ENCODE data around the gene OSBPL9.
A peak's percentile ranks its signal among the peaks of the same experiment; 100 is the strongest.
"Not testable (repeated sequence)": the region's sequence is repeated elsewhere in the genome, so short reads cannot be mapped to it uniquely, and the experiment has no call there.

Gene OSBPL9

GRCh38 chr1:51716746-51717145 is 99.9 kb downstream of the OSBPL9 start:
- peak; percentile 18 to 59 for DNase-seq

GRCh38 chr1:51717842-51718241 is 101.0 kb downstream of the OSBPL9 start:
- no peak for DNase-seq

- peak in 1 of 2 donors; percentile 25 for DNase-seq
These were observed 102.3 kb downstream of the OSBPL9 start for GRCh38 chr1:51719146-51719545.

GRCh38 chr1:51724797-51725196 is 107.9 kb downstream of the OSBPL9 start:
- no peak for DNase-seq

- peak; percentile 13 to 20 for DNase-seq
These were observed 109.2 kb downstream of the OSBPL9 start for GRCh38 chr1:51726051-51726450.

- peak; percentile 75 to 78 for DNase-seq
These were observed 109.8 kb downstream of the OSBPL9 start for GRCh38 chr1:51726544-51727225.

- peak; percentile 25 to 30 for DNase-seq
These were observed 110.5 kb downstream of the OSBPL9 start for GRCh38 chr1:51727366-51727765.

GRCh38 chr1:51728611-51729155 is 111.8 kb downstream of the OSBPL9 start:
- no peak for DNase-seq

GRCh38 chr1:51729156-51729823 is 112.4 kb downstream of the OSBPL9 start:
- peak; percentile 88 to 93 for DNase-seq

GRCh38 chr1:51729824-51730301 is 113.0 kb downstream of the OSBPL9 start:
- peak; percentile 28 to 35 for DNase-seq

GRCh38 chr1:51731998-51732397 is 115.1 kb downstream of the OSBPL9 start:
- DNase-seq: no peak

- no peak for DNase-seq
These were observed 116.0 kb downstream of the OSBPL9 start for GRCh38 chr1:51732701-51733425.

- not testable (repeated sequence) for DNase-seq
These were observed 116.5 kb downstream of the OSBPL9 start for GRCh38 chr1:51733426-51733774.

- no peak for DNase-seq
These were observed 117.1 kb downstream of the OSBPL9 start for GRCh38 chr1:51733793-51734522.

GRCh38 chr1:51734896-51735745 is 118.2 kb downstream of the OSBPL9 start:
- DNase-seq: no peak

- no peak for DNase-seq
These were observed 118.9 kb downstream of the OSBPL9 start for GRCh38 chr1:51735746-51736254.

- peak in 1 of 2 donors; percentile 10 for DNase-seq
These were observed 119.8 kb downstream of the OSBPL9 start for GRCh38 chr1:51736702-51737101.

- DNase-seq: no peak
These were observed 121.8 kb downstream of the OSBPL9 start for GRCh38 chr1:51738681-51739080.

GRCh38 chr1:51740652-51741051 is 123.8 kb downstream of the OSBPL9 start:
- no peak for DNase-seq

GRCh38 chr1:51741121-51741681 is 124.3 kb downstream of the OSBPL9 start:
- DNase-seq: no peak
